Measurements from ENCODE around the gene IGFBP2. TPM values are rescaled to one million over a fixed set of nuclear protein-coding genes. Genes with fewer than 3 reads are reported as not detected.

IGFBP2 gene
- total and polyA plus RNA-seq, 4 donors = 88.8 to 1,119 (median 352) TPM

- no peak overlapping the region for H3K27ac ChIP-seq (ENCODE audit: low read depth in 1 of 2, low read length in 2 of 2)
- no peak overlapping the region for H3K9ac ChIP-seq (ENCODE audit: low read depth in 1 of 2, low read length in 2 of 2)
- H3K4me3 ChIP-seq (ENCODE audit: low read depth in 1 of 3, low read length in 3 of 3) = no peak overlapping the region
- no peaks in the 10 kb centered on the region for H3K9me3 ChIP-seq (ENCODE audit: control insufficient read depth in 4 of 4, low read length in 3 of 4)
- no peaks in the 10 kb centered on the region for H3K4me1 ChIP-seq (ENCODE audit: control insufficient read depth in 4 of 4, insufficient read depth in 4 of 4, low read length in 3 of 4)
- WGBS = 86% methylated on average over 9 of the region's 9 CpGs
- DNase-seq (ENCODE audit: low spot score) = no peak
- TF ChIP-seq RAD21 (IDR thresholded peaks at IDR 0.05) (no peak), TAF1 (conservative IDR thresholded peaks at IDR 0.05) (no peak), MAX (IDR thresholded peaks at IDR 0.05) (no peak), ZBTB33 (IDR thresholded peaks at IDR 0.05) (no peak), HNF4A (conservative IDR thresholded peaks at IDR 0.05) (no peak), HNF4G (IDR thresholded peaks at IDR 0.05) (no peak), CTCF (IDR thresholded peaks at IDR 0.05; ENCODE audit: low read depth, low read length, missing input control) (no peak), RXRA (IDR thresholded peaks at IDR 0.05) (no peak)
- no peaks in the 10 kb centered on the region for H3K27me3 ChIP-seq (ENCODE audit: control insufficient read depth in 4 of 4, insufficient read depth in 4 of 4, low read length in 3 of 4)
- no peaks in the 10 kb centered on the region for H3K36me3 ChIP-seq (ENCODE audit: control insufficient read depth in 4 of 4, insufficient read depth in 3 of 4, low read depth in 1 of 4, low read length in 3 of 4)
Measured at GRCh38 chr2:216677439-216678097, 44.3 kb downstream of the IGFBP2 start.

GRCh38 chr2:216678098-216678465, 44.9 kb downstream of the IGFBP2 start:
- TF ChIP-seq HNF4A (conservative IDR thresholded peaks at IDR 0.05) = no peak
- TF ChIP-seq EGR1 (IDR thresholded peaks at IDR 0.05; ENCODE audit: low read depth in 2 of 2) = no peak
- TF ChIP-seq JUND (IDR thresholded peaks at IDR 0.05) = no peak
- TF ChIP-seq REST (IDR thresholded peaks at IDR 0.05) = no peak
- TF ChIP-seq RXRA (IDR thresholded peaks at IDR 0.05) = no peak
- no peak for TF ChIP-seq MAX (IDR thresholded peaks at IDR 0.05)
- no peak for TF ChIP-seq ATF3 (IDR thresholded peaks at IDR 0.05)
- no peak for TF ChIP-seq RAD21 (IDR thresholded peaks at IDR 0.05)
- no peak for TF ChIP-seq FOXA2 (IDR thresholded peaks at IDR 0.05)
- TF ChIP-seq SP1 (IDR thresholded peaks at IDR 0.05) = no peak
- TF ChIP-seq ZBTB33 (IDR thresholded peaks at IDR 0.05) = no peak
- no peak for TF ChIP-seq CTCF (IDR thresholded peaks at IDR 0.05; ENCODE audit: low read depth, low read length, missing input control)
- TF ChIP-seq HNF4G (IDR thresholded peaks at IDR 0.05) = no peak
- no peak for TF ChIP-seq TAF1 (conservative IDR thresholded peaks at IDR 0.05)
- H3K9ac ChIP-seq (ENCODE audit: low read depth in 1 of 2, low read length in 2 of 2) = no peak overlapping the region

More at GRCh38 chr2:216678098-216678465, 44.9 kb downstream of the IGFBP2 start:
- no peaks in the 10 kb centered on the region for H3K36me3 ChIP-seq (ENCODE audit: control insufficient read depth in 4 of 4, insufficient read depth in 3 of 4, low read depth in 1 of 4, low read length in 3 of 4)
- no peak overlapping the region for H3K4me3 ChIP-seq (ENCODE audit: low read depth in 1 of 3, low read length in 3 of 3)
- DNase-seq (ENCODE audit: low spot score) = no peak
- no peak overlapping the region for H3K27ac ChIP-seq (ENCODE audit: low read depth in 1 of 2, low read length in 2 of 2)
- H3K9me3 ChIP-seq (ENCODE audit: control insufficient read depth in 4 of 4, low read length in 3 of 4) = no peaks in the 10 kb centered on the region
- no peaks in the 10 kb centered on the region for H3K27me3 ChIP-seq (ENCODE audit: control insufficient read depth in 4 of 4, insufficient read depth in 4 of 4, low read length in 3 of 4)
- WGBS = 96% methylated on average over 12 of the region's 12 CpGs
- no peaks in the 10 kb centered on the region for H3K4me1 ChIP-seq (ENCODE audit: control insufficient read depth in 4 of 4, insufficient read depth in 4 of 4, low read length in 3 of 4)
